ENCODE data around the gene NDUFS7. TPM values are rescaled to one million over a fixed set of nuclear protein-coding genes. Genes with fewer than 3 reads are reported as not detected.

NDUFS7 gene
- total RNA-seq, 1 experiment from 2014 or later, result 83.9 TPM

GRCh38 chr19:1401889-1402217 is 18.1 kb downstream of the NDUFS7 start:
- Histone ChIP-seq H3K18ac (ENCODE audit: insufficient read length, low read depth, low read length) (no peak overlapping the region), H3K79me1 (ENCODE audit: insufficient read depth, low read depth, low read length, poor library complexity, severe bottlenecking) (no peaks in the 10 kb centered on the region), H4K8ac (replicated peaks; ENCODE audit: insufficient read length, low read depth, low read length) (no peak overlapping the region), H3K4me1 (ENCODE audit: insufficient read depth, low read length) (no peaks in the 10 kb centered on the region), H3K14ac (ENCODE audit: insufficient read depth, low read length) (no peak overlapping the region), H2BK12ac (ENCODE audit: insufficient read length, low read depth, low read length) (no peak overlapping the region), H2BK15ac (ENCODE audit: low read depth, low read length) (no peak overlapping the region), H2BK120ac (ENCODE audit: low read depth, low read length, poor library complexity, severe bottlenecking) (no peak overlapping the region), H4K91ac (ENCODE audit: insufficient read length, low read depth, low read length) (no peak overlapping the region), H3K4me2 (ENCODE audit: insufficient read depth, insufficient read length, low read length) (peak overlapping the region; percentile 38), H3K23me2 (ENCODE audit: insufficient read length, low read depth, low read length, poor library complexity, severe bottlenecking) (no peaks in the 10 kb centered on the region), H3K4ac (ENCODE audit: low read depth, low read length) (no peak overlapping the region), H3K27me3 (ENCODE audit: insufficient read depth, low read length) (no peaks in the 10 kb centered on the region), H4K20me1 (ENCODE audit: control insufficient read depth, insufficient read depth, insufficient read length) (no peaks in the 10 kb centered on the region), H2BK5ac (ENCODE audit: insufficient read length, low read length) (no peak overlapping the region), H3K23ac (ENCODE audit: insufficient read length, low read depth, low read length) (no peak overlapping the region), H3K9me3 (ENCODE audit: control insufficient read depth, low read depth, low read length) (no peaks in the 10 kb centered on the region), H2BK20ac (ENCODE audit: low read depth, low read length, poor library complexity, severe bottlenecking) (no peak overlapping the region), H3K9ac (ENCODE audit: extremely low read depth, insufficient read length, low read length) (no peak overlapping the region), H2AK5ac (ENCODE audit: insufficient read length, low read length) (no peak overlapping the region), H3K56ac (ENCODE audit: insufficient read length, low read depth, low read length) (no peak overlapping the region), H3K27ac (ENCODE audit: insufficient read length, low read depth, low read length) (no peak overlapping the region), H2AFZ (ENCODE audit: low read length) (no peak overlapping the region), H3K79me2 (ENCODE audit: insufficient read depth, low read length) (no peaks in the 10 kb centered on the region), H4K5ac (ENCODE audit: insufficient read length, low read depth, low read length) (no peak overlapping the region), H3T11ph (ENCODE audit: low read length) (no peak overlapping the region)
- WGBS (ENCODE audit: extremely low coverage, insufficient read length, low lambda C conversion rate), result no CpG with 5 or more reads among the region's 11 CpGs
- Mint-ChIP-seq H3K9me3 (no peaks in the 10 kb centered on the region), H3K36me3 (ENCODE audit: insufficient read depth in 1 of 3, low read depth in 3 of 3) (peaks cover 0 to 8% (median 6%) of the 10 kb centered on the region in 3 experiments; a peak in 3 of 7 replicates), H3K4me1 (peaks cover 6 to 14% of the 10 kb centered on the region in 2 experiments), H3K27ac (no peak overlapping the region), H3K4me3 (peak overlapping the region; percentile 53 to 75), H3K27me3 (ENCODE audit: low read depth) (peaks cover 13% of the 10 kb centered on the region)
- TF ChIP-seq, protein P1, sequence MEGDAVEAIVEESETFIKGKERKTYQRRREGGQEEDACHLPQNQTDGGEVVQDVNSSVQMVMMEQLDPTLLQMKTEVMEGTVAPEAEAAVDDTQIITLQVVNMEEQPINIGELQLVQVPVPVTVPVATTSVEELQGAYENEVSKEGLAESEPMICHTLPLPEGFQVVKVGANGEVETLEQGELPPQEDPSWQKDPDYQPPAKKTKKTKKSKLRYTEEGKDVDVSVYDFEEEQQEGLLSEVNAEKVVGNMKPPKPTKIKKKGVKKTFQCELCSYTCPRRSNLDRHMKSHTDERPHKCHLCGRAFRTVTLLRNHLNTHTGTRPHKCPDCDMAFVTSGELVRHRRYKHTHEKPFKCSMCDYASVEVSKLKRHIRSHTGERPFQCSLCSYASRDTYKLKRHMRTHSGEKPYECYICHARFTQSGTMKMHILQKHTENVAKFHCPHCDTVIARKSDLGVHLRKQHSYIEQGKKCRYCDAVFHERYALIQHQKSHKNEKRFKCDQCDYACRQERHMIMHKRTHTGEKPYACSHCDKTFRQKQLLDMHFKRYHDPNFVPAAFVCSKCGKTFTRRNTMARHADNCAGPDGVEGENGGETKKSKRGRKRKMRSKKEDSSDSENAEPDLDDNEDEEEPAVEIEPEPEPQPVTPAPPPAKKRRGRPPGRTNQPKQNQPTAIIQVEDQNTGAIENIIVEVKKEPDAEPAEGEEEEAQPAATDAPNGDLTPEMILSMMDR (conservative IDR thresholded peaks at IDR 0.05), result no peak
- no peak for DNase-seq
